SU-DHL-6 (cell line): Measurements from ENCODE around the gene S100B.
A peak's percentile ranks its signal among the peaks of the same experiment; 100 is the strongest.

ENCODE experiments used
- H2AFZ ChIP-seq: fragments of 200-600 bp; sonication (generic); 2 replicates; pipeline ENCODE4 v1.6.1; 2014; ENCODE audit warnings: low read depth, mild to moderate bottlenecking, moderate library complexity, mixed read lengths, antibody characterized with exemption, low read length; ENCODE audit not compliant: severe bottlenecking
- H3F3A ChIP-seq: fragments of 200-600 bp; shearing (Covaris generic); 2 replicates; pipeline ENCODE4 v1.6.0; 2016; ENCODE audit warnings: antibody characterized with exemption, mild to moderate bottlenecking; ENCODE audit not compliant: insufficient read depth
- H3K27ac ChIP-seq: fragments of 200-600 bp; sonication (generic); 2 replicates; pipeline ENCODE4 v1.5.1; 2016; ENCODE audit warnings: low read depth, mild to moderate bottlenecking, low read length, moderate library complexity, mixed read lengths
- H3K27me3 ChIP-seq: fragments of 200-600 bp; sonication (generic), shearing (Covaris generic); 2 replicates; pipeline ENCODE4 v1.6.0; 2014; ENCODE audit warnings: mild to moderate bottlenecking, low read length
- H3K36me3 ChIP-seq: fragments of 200-600 bp; sonication (generic); 2 replicates; pipeline ENCODE4 v1.6.1; 2014; ENCODE audit warnings: mild to moderate bottlenecking, low read length, mixed read lengths
- H3K4me2 ChIP-seq: fragments of 300-600, 200-600 bp; shearing (Covaris generic), sonication (generic); 2 replicates; pipeline ENCODE4 v1.6.0; 2014; ENCODE audit warnings: low read length, low read depth, mild to moderate bottlenecking; ENCODE audit not compliant: poor library complexity, severe bottlenecking
- H3K4me3 ChIP-seq: fragments of 200-600 bp; sonication (generic); 2 replicates; pipeline ENCODE4 v1.5.1; 2014; ENCODE audit warnings: antibody characterized with exemption, low read length, mild to moderate bottlenecking, mixed read lengths; ENCODE audit not compliant: insufficient read depth, poor library complexity, severe bottlenecking
- H3K79me2 ChIP-seq: fragments of 200-600 bp; sonication (generic); 2 replicates; pipeline ENCODE4 v1.6.1; 2014; ENCODE audit warnings: mild to moderate bottlenecking, low read length, moderate library complexity; ENCODE audit not compliant: insufficient read depth
- H3K9ac ChIP-seq: fragments of 200-600 bp; sonication (generic); 2 replicates; pipeline ENCODE4 v1.7.0; 2014; ENCODE audit warnings: mild to moderate bottlenecking, low read length
- H3K9me2 ChIP-seq: fragments of 200-600 bp; sonication (generic); replicated peaks from 2 replicates; pipeline ENCODE4 v1.6.1; 2014; ENCODE audit warnings: low read length; ENCODE audit not compliant: insufficient read depth
- H3K9me3 ChIP-seq: fragments of 200-600 bp; sonication (generic); 2 replicates; pipeline ENCODE4 v1.6.1; 2014; ENCODE audit warnings: low read length, mixed read lengths; ENCODE audit not compliant: insufficient read depth
- H4K20me1 ChIP-seq: fragments of 200-600 bp; sonication (generic); 2 replicates; pipeline ENCODE4 v1.6.1; 2014; ENCODE audit warnings: low read depth, mild to moderate bottlenecking, antibody characterized with exemption, low read length, moderate library complexity, mixed read lengths
- EZH2phosphoT487 ChIP-seq: fragments of 200-600 bp; sonication (generic), shearing (Covaris generic); conservative IDR thresholded peaks from 2 replicates; pipeline ENCODE4 v1.6.1; 2018; ENCODE audit warnings: mild to moderate bottlenecking, antibody characterized with exemption, low read length, moderate library complexity, mixed read lengths
- TF ChIP-seq, protein P1 (sequence below): fragments of 200-600 bp; sonication (generic); IDR thresholded peaks from one replicate; pipeline ENCODE4 v1.5.1; 2017; ENCODE audit warnings: antibody characterized with exemption, mild to moderate bottlenecking, low read length, moderate library complexity; ENCODE audit not compliant: insufficient read depth, poor library complexity, severe bottlenecking

S100B gene

DNA sequence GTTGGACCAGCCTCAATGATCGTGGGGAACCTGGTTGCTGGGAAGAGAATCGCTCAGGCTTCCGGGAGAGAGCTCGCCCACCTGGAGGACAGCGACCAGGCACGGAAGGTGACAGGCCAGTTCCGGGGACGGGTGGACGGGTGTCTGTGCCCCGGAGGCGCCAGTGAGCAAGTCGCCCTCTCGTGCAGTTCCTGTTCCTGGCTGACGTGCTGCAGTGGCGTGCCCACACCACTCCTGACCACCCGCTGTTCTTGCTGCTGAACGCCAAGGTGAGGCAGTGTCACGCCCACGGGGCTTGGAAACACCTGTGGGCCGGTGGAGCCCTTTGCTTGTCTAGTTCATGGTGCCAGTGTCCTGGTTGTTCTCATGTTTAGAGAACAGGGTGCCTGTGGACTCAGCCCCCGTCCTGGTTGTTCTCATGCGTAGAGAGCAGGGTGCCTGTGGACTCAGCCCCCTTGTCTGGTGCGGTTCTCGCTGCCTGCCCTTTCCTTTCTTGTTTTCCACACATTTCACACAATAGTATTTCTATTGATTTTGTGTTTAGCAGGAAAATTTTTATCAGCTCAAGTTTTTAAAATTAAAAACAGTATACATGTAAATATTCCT lies 53.1 kb downstream of the S100B start:
- no peaks in the 10 kb centered on the region for H3K27me3 ChIP-seq
- no peak overlapping the region for H2AFZ ChIP-seq
- no peak overlapping the region for H3K9ac ChIP-seq
- no peaks in the 10 kb centered on the region for H3K9me3 ChIP-seq
- TF ChIP-seq EZH2phosphoT487: no peak
- TF ChIP-seq, protein P1, sequence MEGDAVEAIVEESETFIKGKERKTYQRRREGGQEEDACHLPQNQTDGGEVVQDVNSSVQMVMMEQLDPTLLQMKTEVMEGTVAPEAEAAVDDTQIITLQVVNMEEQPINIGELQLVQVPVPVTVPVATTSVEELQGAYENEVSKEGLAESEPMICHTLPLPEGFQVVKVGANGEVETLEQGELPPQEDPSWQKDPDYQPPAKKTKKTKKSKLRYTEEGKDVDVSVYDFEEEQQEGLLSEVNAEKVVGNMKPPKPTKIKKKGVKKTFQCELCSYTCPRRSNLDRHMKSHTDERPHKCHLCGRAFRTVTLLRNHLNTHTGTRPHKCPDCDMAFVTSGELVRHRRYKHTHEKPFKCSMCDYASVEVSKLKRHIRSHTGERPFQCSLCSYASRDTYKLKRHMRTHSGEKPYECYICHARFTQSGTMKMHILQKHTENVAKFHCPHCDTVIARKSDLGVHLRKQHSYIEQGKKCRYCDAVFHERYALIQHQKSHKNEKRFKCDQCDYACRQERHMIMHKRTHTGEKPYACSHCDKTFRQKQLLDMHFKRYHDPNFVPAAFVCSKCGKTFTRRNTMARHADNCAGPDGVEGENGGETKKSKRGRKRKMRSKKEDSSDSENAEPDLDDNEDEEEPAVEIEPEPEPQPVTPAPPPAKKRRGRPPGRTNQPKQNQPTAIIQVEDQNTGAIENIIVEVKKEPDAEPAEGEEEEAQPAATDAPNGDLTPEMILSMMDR: no peak
- H3F3A ChIP-seq: 0 out of 2 replicates have a peak, but pooled peaks cover 4% of the 10 kb centered on the region
- no peaks in the 10 kb centered on the region for H3K9me2 ChIP-seq
- H3K36me3 ChIP-seq: no peaks in the 10 kb centered on the region
- no peaks in the 10 kb centered on the region for H4K20me1 ChIP-seq
- H3K79me2 ChIP-seq: no peaks in the 10 kb centered on the region
- H3K4me2 ChIP-seq: no peak overlapping the region
- no peak overlapping the region for H3K4me3 ChIP-seq
- H3K27ac ChIP-seq: no peak overlapping the region

DNA sequence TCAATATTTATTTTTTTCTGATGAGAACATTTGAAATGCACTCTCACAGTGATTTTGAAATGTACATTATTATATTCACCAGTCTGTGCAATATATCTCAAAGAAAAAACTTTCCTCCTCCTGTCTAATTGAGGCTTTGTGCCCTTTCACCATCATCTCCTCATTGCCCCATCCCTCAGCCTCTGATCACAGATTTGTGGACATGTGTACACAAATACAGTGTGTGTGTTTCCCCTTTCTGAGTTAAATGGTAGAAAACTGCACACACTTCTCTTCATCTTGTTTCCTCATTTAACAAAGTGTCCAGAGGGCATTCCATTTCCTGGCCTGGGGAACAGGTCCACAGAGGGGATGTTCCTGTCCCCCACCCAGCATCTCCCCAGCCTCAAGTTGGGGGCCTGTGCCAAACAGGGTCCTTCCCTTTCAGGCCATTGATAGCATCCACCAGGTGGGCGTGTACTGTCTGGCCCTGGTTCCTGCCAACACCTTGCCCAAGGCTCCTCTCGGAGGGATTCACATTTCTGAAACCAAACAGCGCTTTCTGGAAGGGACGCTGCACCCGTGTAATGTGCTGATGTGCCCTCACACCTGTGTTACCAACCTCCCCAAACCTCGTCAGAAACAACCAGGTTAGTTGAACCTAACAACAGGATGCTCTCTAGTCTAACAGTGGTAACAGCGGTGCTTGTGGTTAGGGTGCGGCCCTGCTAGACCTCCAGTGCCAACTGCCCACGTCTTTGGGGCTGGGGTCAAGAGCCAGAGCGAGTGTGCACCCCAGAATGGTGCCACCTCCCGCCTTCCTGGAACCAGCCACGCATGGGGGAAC lies 54.6 kb downstream of the S100B start:
- TF ChIP-seq EZH2phosphoT487: no peak
- TF ChIP-seq, protein P1: no peak
- H2AFZ ChIP-seq: no peak overlapping the region
- no peak overlapping the region for H3K4me2 ChIP-seq
- no peak overlapping the region for H3K4me3 ChIP-seq
- no peaks in the 10 kb centered on the region for H3K9me2 ChIP-seq
- no peaks in the 10 kb centered on the region for H3K9me3 ChIP-seq
- no peaks in the 10 kb centered on the region for H3K79me2 ChIP-seq
- H3K36me3 ChIP-seq: no peaks in the 10 kb centered on the region
- H3K9ac ChIP-seq: no peak overlapping the region
- no peaks in the 10 kb centered on the region for H3K27me3 ChIP-seq
- H4K20me1 ChIP-seq: no peaks in the 10 kb centered on the region
- 0 out of 2 replicates have a peak, but pooled peaks cover 4% of the 10 kb centered on the region for H3F3A ChIP-seq
- 0 out of 2 replicates have a peak overlapping the region, but pooled peaks have one; percentile 24 for H3K27ac ChIP-seq

DNA sequence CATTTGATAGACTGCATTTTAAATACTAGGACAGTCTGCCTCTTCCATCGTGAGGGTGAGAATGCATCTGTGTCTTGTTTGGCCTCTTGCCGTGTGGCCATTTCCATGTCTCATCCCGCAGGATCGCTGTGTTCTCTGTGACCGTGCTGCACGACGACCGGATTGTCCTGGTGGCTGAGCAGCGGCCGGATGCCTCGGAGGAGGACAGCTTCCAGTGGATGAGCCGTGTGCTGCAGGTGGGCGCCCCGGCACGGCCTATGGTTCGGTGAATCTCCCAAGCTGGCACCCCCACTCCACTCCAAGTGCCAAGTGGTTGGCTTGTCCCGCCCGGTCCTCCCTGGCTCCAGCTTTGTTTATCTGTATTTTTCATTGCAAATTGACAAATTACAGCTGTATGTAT lies 55.2 kb downstream of the S100B start:
- H3K4me3 ChIP-seq: no peak overlapping the region
- H3K9me2 ChIP-seq: no peaks in the 10 kb centered on the region
- H3F3A ChIP-seq: 0 out of 2 replicates have a peak, but pooled peaks cover 4% of the 10 kb centered on the region
- TF ChIP-seq, protein P1: no peak
- TF ChIP-seq EZH2phosphoT487: no peak
- no peak overlapping the region for H2AFZ ChIP-seq
- H4K20me1 ChIP-seq: no peaks in the 10 kb centered on the region
- no peak overlapping the region for H3K9ac ChIP-seq
- no peak overlapping the region for H3K27ac ChIP-seq
- no peak overlapping the region for H3K4me2 ChIP-seq
- H3K36me3 ChIP-seq: no peaks in the 10 kb centered on the region
- no peaks in the 10 kb centered on the region for H3K27me3 ChIP-seq
- H3K79me2 ChIP-seq: no peaks in the 10 kb centered on the region
- H3K9me3 ChIP-seq: no peaks in the 10 kb centered on the region
